ENCODE measurements around the gene BMP8B. TPM values are rescaled to one million over a fixed set of nuclear protein-coding genes. Genes with fewer than 3 reads are reported as not detected.
"Not testable (repeated sequence)": the region's sequence is repeated elsewhere in the genome, so short reads cannot be mapped to it uniquely, and the experiment has no call there.

BMP8B gene
- polyA plus RNA-seq, 6 donors from 2014 or later, result 0.09 to 0.84 (median 0.31) TPM; not detected in 2

DNA sequence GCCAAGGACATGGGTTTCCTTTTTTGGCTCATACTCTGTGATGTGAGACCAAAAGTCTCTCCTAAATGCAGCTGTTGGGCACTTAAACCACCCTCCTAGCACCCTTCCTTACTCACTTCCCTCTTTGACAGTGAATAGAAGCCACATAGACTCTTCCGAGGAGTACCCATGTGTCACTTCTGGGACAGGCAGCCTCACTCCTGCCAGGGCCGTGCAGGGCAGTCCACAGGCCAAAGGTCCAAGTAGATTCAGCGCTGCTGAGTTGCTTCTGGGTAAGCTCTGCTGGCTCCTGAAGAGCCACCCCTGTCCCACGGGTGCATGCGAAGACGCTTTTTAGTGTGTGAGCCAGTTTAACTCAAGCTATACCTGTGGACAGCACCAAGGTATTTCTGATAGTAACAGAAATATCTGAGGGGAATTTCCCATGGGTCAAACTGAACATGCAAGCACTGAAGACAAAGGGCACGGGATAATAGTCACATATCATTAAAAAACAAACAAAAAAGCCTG is 36.8 kb upstream of the BMP8B start:
- Mint-ChIP-seq H3K27me3 (peaks cover 10 to 36% (median 10%) of the 10 kb centered on the region in 3 donors), H3K9me3 (no peaks in the 10 kb centered on the region), H3K27ac (peak overlapping the region in 4 of 6 donors; percentile 2 to 87 (median 52)), H3K4me1 (peaks cover 0 to 5% (median 3%) of the 10 kb centered on the region in 3 donors), H3K36me3 (no peaks in the 10 kb centered on the region), H3K4me3 (no peak overlapping the region)
- no peak for DNase-seq
- ATAC-seq (ENCODE audit: low read depth in 2 of 2), result peak in 1 of 2 donors; percentile 40

- not testable (repeated sequence) for H3K36me3 Mint-ChIP-seq; ATAC-seq (ENCODE audit: low read depth in 2 of 2); H3K4me3 Mint-ChIP-seq; H3K9me3 Mint-ChIP-seq; DNase-seq; H3K27ac Mint-ChIP-seq; H3K4me1 Mint-ChIP-seq
- peaks cover 4 to 18% (median 6%) of the 10 kb centered on the region in 3 donors for H3K27me3 Mint-ChIP-seq
These were observed 34.8 kb upstream of the BMP8B start for GRCh38 chr1:39823450-39823849.

- no peaks in the 10 kb centered on the region for H3K9me3 Mint-ChIP-seq
- H3K27me3 Mint-ChIP-seq, result peaks cover 4 to 8% (median 6%) of the 10 kb centered on the region in 3 donors
- peak overlapping the region in 1 of 8 donors; percentile 56 for H3K4me3 Mint-ChIP-seq
- DNase-seq (no peak), ATAC-seq (ENCODE audit: low read depth in 2 of 2) (no peak)
- no peaks in the 10 kb centered on the region for H3K36me3 Mint-ChIP-seq
- peak overlapping the region in 1 of 6 donors; percentile 11 for H3K27ac Mint-ChIP-seq
- H3K4me1 Mint-ChIP-seq, result peaks cover 7 to 12% (median 10%) of the 10 kb centered on the region in 3 donors
These were observed 33.5 kb upstream of the BMP8B start for GRCh38 chr1:39822146-39822545.

- no peak for ATAC-seq (ENCODE audit: low read depth in 2 of 2)
- Mint-ChIP-seq H3K36me3 (no peaks in the 10 kb centered on the region), H3K4me1 (peaks cover 10 to 17% (median 11%) of the 10 kb centered on the region in 3 donors), H3K27me3 (peaks cover 4 to 8% (median 6%) of the 10 kb centered on the region in 3 donors), H3K9me3 (no peaks in the 10 kb centered on the region), H3K27ac (no peak overlapping the region), H3K4me3 (no peak overlapping the region)
- no peak for DNase-seq
These were observed 30.6 kb upstream of the BMP8B start for GRCh38 chr1:39819091-39819812.

DNA sequence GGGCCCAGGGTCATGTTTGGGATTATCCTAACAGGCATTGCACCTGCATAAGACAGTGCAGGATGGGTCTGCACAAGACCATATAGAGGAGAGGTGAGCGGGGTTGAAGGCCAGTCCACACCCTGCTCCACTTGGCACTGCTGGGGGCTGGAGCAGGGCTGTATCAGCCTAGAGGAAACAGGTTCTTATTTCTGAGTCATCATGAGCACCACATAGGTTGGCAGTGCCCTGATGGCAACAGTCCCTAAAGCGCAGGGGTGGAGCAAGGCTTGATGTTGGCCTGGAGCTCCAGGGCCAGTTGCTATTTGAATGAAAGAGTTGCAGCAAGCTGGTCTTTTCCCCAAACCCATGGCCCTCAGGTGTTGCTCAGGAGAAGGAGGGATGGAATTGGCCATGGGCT is 29.8 kb upstream of the BMP8B start:
- Mint-ChIP-seq H3K9me3 (no peaks in the 10 kb centered on the region), H3K4me3 (no peak overlapping the region), H3K27ac (no peak overlapping the region), H3K36me3 (no peaks in the 10 kb centered on the region), H3K27me3 (peaks cover 4 to 8% (median 6%) of the 10 kb centered on the region in 3 donors), H3K4me1 (peaks cover 10 to 17% (median 11%) of the 10 kb centered on the region in 3 donors)
- ATAC-seq (ENCODE audit: low read depth in 2 of 2), result no peak
- no peak for DNase-seq

- not testable (repeated sequence) for H3K9me3 Mint-ChIP-seq, H3K36me3 Mint-ChIP-seq
- ATAC-seq (ENCODE audit: low read depth in 2 of 2), result peak; percentile 87 to 94
- Mint-ChIP-seq H3K27me3 (peaks cover 3 to 10% (median 8%) of the 10 kb centered on the region in 3 donors), H3K4me1 (peaks cover 10 to 17% (median 11%) of the 10 kb centered on the region in 3 donors), H3K4me3 (peak overlapping the region; percentile 27 to 91 (median 72)), H3K27ac (peak overlapping the region; percentile 47 to 89 (median 76))
- DNase-seq, result peak; percentile 72
These were observed 28.6 kb upstream of the BMP8B start for GRCh38 chr1:39817091-39817932.

DNA sequence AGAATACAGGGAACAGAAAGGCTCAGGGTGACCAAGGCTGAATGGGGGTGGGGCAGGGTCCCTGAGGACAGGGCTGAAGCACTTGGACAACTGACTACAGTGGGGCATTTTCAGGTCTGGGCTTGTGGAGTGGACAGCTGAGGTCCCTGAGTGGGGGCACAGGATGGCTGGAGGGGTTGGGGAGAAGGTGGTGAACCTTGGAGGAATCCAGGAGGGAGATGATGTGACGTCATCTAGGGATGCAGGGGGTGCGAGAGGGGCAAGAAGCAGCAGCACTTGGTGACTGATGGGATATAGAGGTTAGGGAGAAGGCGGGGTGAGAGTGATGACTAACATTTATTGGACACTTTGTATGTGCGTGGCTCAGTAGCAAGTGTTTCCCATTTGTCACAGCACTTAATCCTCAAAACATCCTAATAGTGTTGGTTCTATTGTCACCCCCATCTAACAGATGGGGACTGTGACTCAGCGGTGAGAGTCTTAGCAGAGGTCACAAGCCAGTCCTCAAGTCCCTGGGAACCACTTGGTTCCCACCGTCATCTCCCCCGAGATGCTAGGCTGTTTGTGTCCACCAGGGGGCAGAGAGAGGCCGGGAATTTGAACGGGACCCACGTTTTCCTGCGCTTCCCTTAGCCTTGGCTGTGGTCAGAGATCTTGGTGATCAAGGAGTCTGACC is 27.9 kb upstream of the BMP8B start:
- Mint-ChIP-seq H3K36me3 (no peaks in the 10 kb centered on the region), H3K27ac (peak overlapping the region in 4 of 6 donors; percentile 37 to 88 (median 60)), H3K4me3 (peak overlapping the region; percentile 27 to 91 (median 72)), H3K9me3 (no peaks in the 10 kb centered on the region), H3K4me1 (peaks cover 10 to 17% (median 11%) of the 10 kb centered on the region in 3 donors), H3K27me3 (peaks cover 0 to 10% (median 8%) of the 10 kb centered on the region in 3 donors)
- peak; percentile 48 for DNase-seq
- peak; percentile 44 to 48 for ATAC-seq (ENCODE audit: low read depth in 2 of 2)

DNA sequence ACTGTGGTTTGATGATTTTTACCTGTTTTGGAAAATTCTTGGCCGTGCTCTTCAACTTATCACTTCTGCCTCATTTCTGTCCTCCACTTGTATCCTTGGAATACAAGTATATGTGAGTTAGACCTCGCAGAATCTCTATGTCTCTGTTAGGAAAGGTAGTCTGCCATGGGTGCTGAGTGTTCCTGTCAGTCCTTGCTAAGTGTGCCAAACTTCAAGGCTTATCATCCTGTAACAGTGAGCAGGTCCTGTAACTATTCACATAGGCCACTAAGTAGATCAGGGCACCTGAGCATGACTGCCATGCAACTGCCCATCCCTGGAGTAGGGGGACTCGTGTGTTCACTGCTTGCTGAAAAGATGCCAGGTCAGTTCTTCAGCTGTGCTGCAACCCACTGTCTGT is 24.2 kb upstream of the BMP8B start:
- H3K4me1 Mint-ChIP-seq, result peaks cover 10 to 16% (median 11%) of the 10 kb centered on the region in 3 donors
- H3K36me3 Mint-ChIP-seq, result no peaks in the 10 kb centered on the region
- DNase-seq, result no peak
- no peaks in the 10 kb centered on the region for H3K9me3 Mint-ChIP-seq
- no peak for ATAC-seq (ENCODE audit: low read depth in 2 of 2)
- no peak overlapping the region for H3K27ac Mint-ChIP-seq
- H3K27me3 Mint-ChIP-seq, result peaks cover 0 to 6% (median 0%) of the 10 kb centered on the region in 3 donors
- no peak overlapping the region for H3K4me3 Mint-ChIP-seq

DNA sequence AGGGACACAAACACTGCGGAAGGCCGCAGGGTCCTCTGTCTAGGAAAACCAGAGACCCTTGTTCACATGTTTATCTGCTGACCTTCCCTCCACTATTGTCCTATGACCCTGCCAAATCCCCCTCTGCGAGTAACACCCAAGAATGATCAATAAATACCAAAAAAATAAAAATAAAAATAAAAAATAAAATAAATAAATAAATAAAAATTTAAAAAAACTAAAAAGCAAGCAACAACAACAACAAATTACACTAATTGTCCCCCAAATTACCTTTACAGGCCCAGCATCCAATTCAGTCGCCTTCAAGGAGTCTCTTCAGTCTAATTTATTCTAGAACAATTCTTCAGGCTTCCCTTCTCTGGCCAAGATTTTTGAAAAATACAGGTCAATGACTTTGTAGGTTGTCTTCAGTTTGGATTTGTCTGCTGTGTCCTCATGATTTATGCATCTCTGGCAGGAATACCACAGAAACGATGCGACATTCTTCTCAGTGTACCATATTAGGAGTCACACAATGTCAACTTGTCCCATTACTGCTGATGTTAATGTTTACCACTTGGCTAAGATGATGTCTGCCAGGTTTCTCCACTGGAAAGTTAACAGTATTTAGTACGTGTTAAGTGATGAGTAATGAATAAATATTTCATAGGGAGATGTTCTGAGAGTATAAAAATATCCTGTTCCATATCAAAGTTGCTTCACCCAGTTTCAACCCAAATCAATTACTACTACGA is 20.3 kb upstream of the BMP8B start:
- Mint-ChIP-seq H3K27me3 (peaks cover 0 to 6% (median 0%) of the 10 kb centered on the region in 3 donors), H3K9me3 (peaks cover 4 to 14% (median 11%) of the 10 kb centered on the region in 7 donors), H3K27ac (no peak overlapping the region), H3K4me1 (no peaks in the 10 kb centered on the region), H3K4me3 (no peak overlapping the region), H3K36me3 (peaks cover 9 to 12% of the 10 kb centered on the region in 2 donors)
- DNase-seq (no peak), ATAC-seq (ENCODE audit: low read depth in 2 of 2) (no peak)

DNA sequence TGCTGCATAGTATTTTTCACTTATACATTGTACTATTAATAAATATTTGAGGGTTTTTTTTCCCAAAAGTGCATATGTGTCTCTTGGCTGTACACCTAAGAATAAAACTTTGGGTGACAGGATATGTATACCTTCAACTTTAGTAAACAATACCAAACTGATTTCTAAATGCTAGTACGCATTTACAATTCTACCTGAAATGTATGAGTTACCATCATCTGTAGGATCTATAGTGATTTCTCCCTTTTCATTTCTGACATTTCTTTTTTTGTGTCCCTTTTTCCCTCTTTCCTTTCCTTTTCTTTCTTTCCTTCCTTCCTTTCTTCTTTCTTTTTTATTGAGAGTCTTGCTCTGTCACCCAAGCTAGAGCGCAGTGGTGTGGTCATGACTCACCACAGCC is 16.7 kb upstream of the BMP8B start:
- DNase-seq, result no peak
- peaks cover 4 to 14% (median 11%) of the 10 kb centered on the region in 7 donors for H3K9me3 Mint-ChIP-seq
- no peaks in the 10 kb centered on the region for H3K4me1 Mint-ChIP-seq
- peaks cover 9 to 12% of the 10 kb centered on the region in 2 donors for H3K36me3 Mint-ChIP-seq
- ATAC-seq (ENCODE audit: low read depth in 2 of 2), result no peak
- no peak overlapping the region for H3K4me3 Mint-ChIP-seq
- H3K27me3 Mint-ChIP-seq, result no peaks in the 10 kb centered on the region
- H3K27ac Mint-ChIP-seq, result no peak overlapping the region

GRCh38 chr1:39802496-39803260 is 14.0 kb upstream of the BMP8B start:
- Mint-ChIP-seq H3K27ac (peak overlapping the region in 1 of 6 donors; percentile 51), H3K27me3 (peaks cover 0 to 4% (median 0%) of the 10 kb centered on the region in 3 donors), H3K4me1 (peaks cover 0 to 11% (median 10%) of the 10 kb centered on the region in 3 donors), H3K9me3 (peaks cover 4 to 14% (median 11%) of the 10 kb centered on the region in 7 donors), H3K4me3 (peak overlapping the region in 2 of 8 donors; percentile 29 to 40), H3K36me3 (peaks cover 9 to 12% of the 10 kb centered on the region in 2 donors)
- no peak for ATAC-seq (ENCODE audit: low read depth in 2 of 2)
- no peak for DNase-seq

DNA sequence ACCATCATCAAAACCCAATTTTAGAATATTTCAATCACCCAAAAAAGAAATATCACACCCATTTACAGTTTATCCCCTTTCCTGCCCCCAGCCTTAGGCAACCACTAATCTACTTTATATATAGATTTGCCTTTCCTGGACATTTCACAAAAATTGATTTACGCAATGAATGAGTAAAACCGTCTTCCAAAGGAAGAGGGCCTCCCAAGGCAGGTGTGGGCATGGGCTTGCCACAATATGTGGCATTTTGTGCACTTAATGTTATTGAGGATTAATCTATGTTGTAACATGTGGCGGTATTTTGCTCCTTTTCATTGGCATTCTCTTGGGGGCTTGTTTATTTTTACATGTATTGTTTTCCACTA is 11.8 kb upstream of the BMP8B start:
- Mint-ChIP-seq H3K4me3 (no peak overlapping the region), H3K27ac (peak overlapping the region in 2 of 6 donors; percentile 15 to 49), H3K9me3 (peaks cover 2 to 9% (median 6%) of the 10 kb centered on the region in 7 donors), H3K36me3 (peaks cover 7% of the 10 kb centered on the region in 2 donors), H3K4me1 (peaks cover 0 to 11% (median 10%) of the 10 kb centered on the region in 3 donors), H3K27me3 (peaks cover 0 to 4% (median 0%) of the 10 kb centered on the region in 3 donors)
- no peak for ATAC-seq (ENCODE audit: low read depth in 2 of 2)
- no peak for DNase-seq

All from naive B cell (primary cell).